Measurements from ENCODE around the gene RNF123.

Gene RNF123

DNA sequence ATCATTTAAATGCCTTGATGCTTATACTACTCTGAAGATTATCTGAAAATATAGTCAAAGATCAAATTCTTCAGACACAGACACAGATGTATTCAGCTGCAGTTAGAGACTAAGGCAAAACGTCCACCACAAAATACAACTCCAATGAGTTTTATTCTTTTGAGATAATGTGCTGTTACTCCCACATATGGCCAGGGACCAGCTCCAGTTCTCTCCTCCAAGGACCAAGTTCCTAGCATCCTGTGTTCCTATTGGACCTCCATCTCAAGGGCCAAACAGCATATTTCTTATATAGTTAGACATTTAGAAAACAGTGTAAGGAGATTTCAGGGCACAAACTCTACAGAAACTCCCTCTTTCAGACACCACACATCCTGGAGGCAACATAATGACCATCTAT, 69.9 kb downstream of the RNF123 start:
- DNase-seq: no peak
- Histone ChIP-seq H3K4me1 (ENCODE audit: control insufficient read depth, insufficient read depth, low read length, poor library complexity, severe bottlenecking) (no peaks in the 10 kb centered on the region), H3K27ac (ENCODE audit: insufficient read depth, low read length, poor library complexity, severe bottlenecking) (no peak overlapping the region), H3K4me3 (ENCODE audit: insufficient read depth, low read depth, low read length, poor library complexity, severe bottlenecking) (no peak overlapping the region), H3K36me3 (ENCODE audit: control insufficient read depth, insufficient read depth, low read length) (no peaks in the 10 kb centered on the region), H3K9me3 (ENCODE audit: control insufficient read depth, low read length) (no peaks in the 10 kb centered on the region), H3K27me3 (replicated peaks; ENCODE audit: control insufficient read depth, insufficient read depth, low read length, poor library complexity, severe bottlenecking) (no peaks in the 10 kb centered on the region)

DNA sequence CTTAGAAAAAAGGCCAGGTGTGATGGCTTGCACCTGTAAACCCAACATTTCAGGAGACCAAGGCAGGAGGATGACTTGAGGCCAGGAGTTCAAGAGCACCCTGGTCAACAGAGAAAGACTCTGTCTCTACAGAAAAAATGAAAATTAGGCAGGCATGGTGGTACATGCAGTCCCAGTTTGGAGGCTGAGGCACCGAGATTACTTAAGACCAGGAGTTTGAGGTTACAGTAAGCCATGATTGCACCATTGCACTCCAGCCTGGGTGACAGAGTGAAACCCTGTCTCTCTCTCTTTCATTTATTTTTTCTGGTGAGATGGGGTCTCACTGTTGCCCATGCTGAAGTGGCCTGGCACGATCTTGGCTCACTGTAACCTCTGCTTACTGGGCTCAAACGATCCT, 72.3 kb downstream of the RNF123 start:
- Histone ChIP-seq H3K4me1 (ENCODE audit: control insufficient read depth, insufficient read depth, low read length, poor library complexity, severe bottlenecking) (no peaks in the 10 kb centered on the region), H3K27ac (ENCODE audit: insufficient read depth, low read length, poor library complexity, severe bottlenecking) (no peak overlapping the region), H3K27me3 (replicated peaks; ENCODE audit: control insufficient read depth, insufficient read depth, low read length, poor library complexity, severe bottlenecking) (no peaks in the 10 kb centered on the region), H3K4me3 (ENCODE audit: insufficient read depth, low read depth, low read length, poor library complexity, severe bottlenecking) (no peak overlapping the region), H3K9me3 (ENCODE audit: control insufficient read depth, low read length) (no peaks in the 10 kb centered on the region), H3K36me3 (ENCODE audit: control insufficient read depth, insufficient read depth, low read length) (no peaks in the 10 kb centered on the region)
- no peak for DNase-seq

- H3K27me3 ChIP-seq (replicated peaks; ENCODE audit: control insufficient read depth, insufficient read depth, low read length, poor library complexity, severe bottlenecking): no peaks in the 10 kb centered on the region
- no peak for DNase-seq
Observed at GRCh38 chr3:49763981-49764380, 74.6 kb downstream of the RNF123 start.

GRCh38 chr3:49769286-49769915, 80.0 kb downstream of the RNF123 start:
- DNase-seq: no peak
- no peaks in the 10 kb centered on the region for H3K4me1 ChIP-seq (ENCODE audit: control insufficient read depth, insufficient read depth, low read length, poor library complexity, severe bottlenecking)

More at GRCh38 chr3:49763981-49764380, 74.6 kb downstream of the RNF123 start:
- Histone ChIP-seq H3K36me3 (ENCODE audit: control insufficient read depth, insufficient read depth, low read length) (no peaks in the 10 kb centered on the region), H3K4me3 (ENCODE audit: insufficient read depth, low read depth, low read length, poor library complexity, severe bottlenecking) (no peak overlapping the region), H3K4me1 (ENCODE audit: control insufficient read depth, insufficient read depth, low read length, poor library complexity, severe bottlenecking) (no peaks in the 10 kb centered on the region), H3K9me3 (ENCODE audit: control insufficient read depth, low read length) (no peaks in the 10 kb centered on the region), H3K27ac (ENCODE audit: insufficient read depth, low read length, poor library complexity, severe bottlenecking) (no peak overlapping the region)

DNA sequence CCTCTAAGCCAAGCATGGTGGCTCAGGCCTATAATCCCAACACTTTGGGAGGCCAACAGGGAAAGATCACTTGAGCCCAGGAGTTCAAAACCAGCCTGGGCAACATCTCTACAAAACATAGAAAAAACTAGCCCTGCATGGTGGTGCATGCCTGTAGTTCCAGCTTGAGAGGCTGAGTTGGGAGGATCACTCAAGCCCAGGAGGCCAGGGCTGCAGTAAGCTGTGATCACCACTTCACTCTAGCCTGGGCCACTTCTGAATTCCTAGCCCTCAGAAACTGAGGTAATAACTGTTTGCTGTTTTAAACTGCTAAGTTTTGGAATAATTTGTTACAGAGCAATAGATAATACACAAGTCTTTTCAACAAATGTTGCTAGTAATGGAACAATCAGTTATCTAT, 80.6 kb downstream of the RNF123 start:
- no peak for DNase-seq
- H3K9me3 ChIP-seq (ENCODE audit: control insufficient read depth, low read length): no peaks in the 10 kb centered on the region
- H3K36me3 ChIP-seq (ENCODE audit: control insufficient read depth, insufficient read depth, low read length): peaks cover 7% of the 10 kb centered on the region
- H3K27ac ChIP-seq (ENCODE audit: insufficient read depth, low read length, poor library complexity, severe bottlenecking): no peak overlapping the region
- no peak overlapping the region for H3K4me3 ChIP-seq (ENCODE audit: insufficient read depth, low read depth, low read length, poor library complexity, severe bottlenecking)
- H3K27me3 ChIP-seq (replicated peaks; ENCODE audit: control insufficient read depth, insufficient read depth, low read length, poor library complexity, severe bottlenecking): no peaks in the 10 kb centered on the region
- no peaks in the 10 kb centered on the region for H3K4me1 ChIP-seq (ENCODE audit: control insufficient read depth, insufficient read depth, low read length, poor library complexity, severe bottlenecking)

More at GRCh38 chr3:49769286-49769915, 80.0 kb downstream of the RNF123 start:
- Histone ChIP-seq H3K27ac (ENCODE audit: insufficient read depth, low read length, poor library complexity, severe bottlenecking) (no peak overlapping the region), H3K36me3 (ENCODE audit: control insufficient read depth, insufficient read depth, low read length) (peaks cover 7% of the 10 kb centered on the region), H3K4me3 (ENCODE audit: insufficient read depth, low read depth, low read length, poor library complexity, severe bottlenecking) (no peak overlapping the region), H3K27me3 (replicated peaks; ENCODE audit: control insufficient read depth, insufficient read depth, low read length, poor library complexity, severe bottlenecking) (no peaks in the 10 kb centered on the region), H3K9me3 (ENCODE audit: control insufficient read depth, low read length) (no peaks in the 10 kb centered on the region)
